Measurements from ENCODE around the gene IL1A. TPM values are rescaled to one million over a fixed set of nuclear protein-coding genes. Genes with fewer than 3 reads are reported as not detected.

Gene IL1A
- total RNA-seq, 4 donors from 2014 or later, result 0.13 TPM; not detected in 3

GRCh38 chr2:112789186-112789585 lies 4.9 kb upstream of the IL1A start:
- no peak for DNase-seq (ENCODE audit: extremely low spot score)

GRCh38 chr2:112788653-112789052 lies 4.4 kb upstream of the IL1A start:
- no peak for TF ChIP-seq POLR2A (IDR thresholded peaks at IDR 0.05; ENCODE audit: low read depth)
- TF ChIP-seq POLR2AphosphoS5 (IDR thresholded peaks at IDR 0.05), result no peak
- no peak for TF ChIP-seq EP300 (IDR thresholded peaks at IDR 0.05)
- TF ChIP-seq CTCF (IDR thresholded peaks at IDR 0.05), result no peak
- intact Hi-C loops (cut with DNase I), result no loop called here

More at GRCh38 chr2:112789186-112789585, 4.9 kb upstream of the IL1A start:
- Histone ChIP-seq H3K4me3 (no peak overlapping the region), H3K4me1 (peaks cover 0 to 10% (median 5%) of the 10 kb centered on the region in 4 donors), H3K9me3 (no peaks in the 10 kb centered on the region), H3K36me3 (no peaks in the 10 kb centered on the region), H3K27me3 (no peaks in the 10 kb centered on the region), H3K27ac (replicated peaks in 1 of 4) (no peak overlapping the region)
- 88% methylated on average over 1 of the region's 1 CpG for WGBS
- intact Hi-C loops (cut with DNase I), result no loop called here
- no peak for TF ChIP-seq EP300 (IDR thresholded peaks at IDR 0.05)
- no peak for TF ChIP-seq CTCF (IDR thresholded peaks at IDR 0.05)
- TF ChIP-seq POLR2A (IDR thresholded peaks at IDR 0.05; ENCODE audit: low read depth), result no peak
- no peak for TF ChIP-seq POLR2AphosphoS5 (IDR thresholded peaks at IDR 0.05)

GRCh38 chr2:112787729-112788393 lies 3.6 kb upstream of the IL1A start:
- H3K4me3 ChIP-seq, result no peak overlapping the region
- no peak for TF ChIP-seq POLR2AphosphoS5 (IDR thresholded peaks at IDR 0.05)
- no peak for TF ChIP-seq POLR2A (IDR thresholded peaks at IDR 0.05; ENCODE audit: low read depth)
- TF ChIP-seq EP300 (IDR thresholded peaks at IDR 0.05), result no peak
- no peak for TF ChIP-seq CTCF (IDR thresholded peaks at IDR 0.05)
- no peaks in the 10 kb centered on the region for H3K4me1 ChIP-seq
- no peak for DNase-seq (ENCODE audit: extremely low spot score)
- H3K27ac ChIP-seq (replicated peaks in 1 of 4), result no peak overlapping the region
- H3K27me3 ChIP-seq, result no peaks in the 10 kb centered on the region
- no peaks in the 10 kb centered on the region for H3K9me3 ChIP-seq
- 82% methylated on average over 4 of the region's 4 CpGs for WGBS
- intact Hi-C loops (cut with DNase I), result no loop called here
- H3K36me3 ChIP-seq, result no peaks in the 10 kb centered on the region

More at GRCh38 chr2:112788653-112789052, 4.4 kb upstream of the IL1A start:
- no peak for DNase-seq (ENCODE audit: extremely low spot score)
- Histone ChIP-seq H3K27ac (replicated peaks in 1 of 4) (no peak overlapping the region), H3K4me1 (peaks cover 0 to 4% (median under 1%) of the 10 kb centered on the region in 4 donors), H3K27me3 (no peaks in the 10 kb centered on the region), H3K4me3 (no peak overlapping the region), H3K9me3 (no peaks in the 10 kb centered on the region), H3K36me3 (no peaks in the 10 kb centered on the region)
- 79% methylated on average over 3 of the region's 3 CpGs for WGBS

- Histone ChIP-seq H3K27me3 (no peaks in the 10 kb centered on the region), H3K27ac (replicated peaks in 1 of 4) (no peak overlapping the region), H3K36me3 (no peaks in the 10 kb centered on the region), H3K4me1 (no peaks in the 10 kb centered on the region), H3K4me3 (no peak overlapping the region), H3K9me3 (no peaks in the 10 kb centered on the region)
- TF ChIP-seq POLR2AphosphoS5 (IDR thresholded peaks at IDR 0.05) (no peak), CTCF (IDR thresholded peaks at IDR 0.05) (no peak), EP300 (IDR thresholded peaks at IDR 0.05) (no peak), POLR2A (IDR thresholded peaks at IDR 0.05; ENCODE audit: low read depth) (no peak)
- intact Hi-C loops (cut with DNase I), result no loop called here
- 85% methylated on average over 3 of the region's 3 CpGs for WGBS
- DNase-seq (ENCODE audit: extremely low spot score), result no peak
Observed at GRCh38 chr2:112787294-112787693, 3.0 kb upstream of the IL1A start.

Measured in esophagus muscularis mucosa (tissue), 4 donors.